SK-N-SH treated with all-trans-retinoic acid at 6 μM for 48 hours (cell line): ENCODE results near the gene DHX30.

Source experiments
- BACH2 ChIP-seq: fragments of 250-450 bp; sonication (Bioruptor Pico); IDR thresholded peaks from 2 replicates; pipeline ENCODE4 v1.9.0; 2021; ENCODE audit warnings: mild to moderate bottlenecking, borderline replicate concordance
- CSDC2 ChIP-seq: fragments of 250-450 bp; sonication (Bioruptor Pico); IDR thresholded peaks from 2 replicates; pipeline ENCODE4 v1.5.0; 2020; ENCODE audit warnings: mild to moderate bottlenecking, moderate library complexity
- CSRNP3 ChIP-seq: fragments of 250-450 bp; sonication (Bioruptor Pico); IDR thresholded peaks from 2 replicates; pipeline ENCODE4 v1.5.1; 2021; ENCODE audit warnings: mild to moderate bottlenecking, moderate library complexity
- ISL1 ChIP-seq: fragments of 250-450 bp; sonication (Bioruptor Pico); IDR thresholded peaks from 2 replicates; pipeline ENCODE4 v2.1.2; 2022; ENCODE audit warnings: mild to moderate bottlenecking, moderate library complexity
- OSR1 ChIP-seq: fragments of 250-450 bp; sonication (Bioruptor Pico); IDR thresholded peaks from 2 replicates; pipeline ENCODE4 v1.8.0; 2022; ENCODE audit warnings: moderate library complexity, mild to moderate bottlenecking, inconsistent platforms
- PPARA ChIP-seq: fragments of 250-450 bp; sonication (Bioruptor Pico); IDR thresholded peaks from 2 replicates; pipeline ENCODE4 v1.5.0; 2020; ENCODE audit warnings: mild to moderate bottlenecking, borderline replicate concordance
- ZFP3 ChIP-seq: fragments of 250-450 bp; sonication (Bioruptor Pico); IDR thresholded peaks from 2 replicates; pipeline ENCODE4 v1.5.0; 2020; ENCODE audit warnings: mild to moderate bottlenecking, moderate library complexity
- ZNF70 ChIP-seq: fragments of 450-650 bp; formaldehyde crosslinking; IDR thresholded peaks from 2 replicates; pipeline ENCODE4 v1.5.0; 2020; ENCODE audit warnings: mild to moderate bottlenecking, moderate library complexity
- TF ChIP-seq, protein P1 (sequence below): fragments of 250-450 bp; sonication (Bioruptor Pico); IDR thresholded peaks from 2 replicates; pipeline ENCODE4 v1.8.0; 2020; ENCODE audit warnings: mild to moderate bottlenecking, moderate library complexity, borderline replicate concordance
- TF ChIP-seq, protein P2 (sequence below): fragments of 250-450 bp; sonication (Bioruptor Pico); IDR thresholded peaks from 2 replicates; pipeline ENCODE4 v1.8.0; 2021; ENCODE audit warnings: low read depth, mild to moderate bottlenecking, moderate library complexity, borderline replicate concordance

DNA sequence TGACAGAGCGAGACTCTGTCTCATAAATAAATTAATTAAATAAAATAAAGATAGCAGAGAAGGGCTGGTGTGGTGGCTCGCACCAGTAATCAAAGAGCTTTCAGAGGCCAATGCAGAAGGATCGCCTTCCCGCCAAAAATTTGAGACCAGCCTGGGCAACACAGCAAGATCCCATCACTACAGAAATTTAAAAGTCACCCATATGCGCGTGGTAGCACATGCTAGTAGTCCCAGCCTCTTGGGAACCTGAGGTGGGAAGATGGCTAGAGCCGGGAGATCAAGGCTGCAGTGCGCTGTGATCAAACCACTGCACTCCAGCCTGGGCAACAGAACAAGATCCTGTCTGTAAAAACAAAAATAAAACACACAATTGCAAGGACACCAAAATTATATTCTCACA, 30.9 kb upstream of the DHX30 start:
- no peak for TF ChIP-seq PPARA (CRISPR knock-in tag)
- TF ChIP-seq CSRNP3 (CRISPR knock-in tag) = no peak
- no peak for TF ChIP-seq ZFP3 (CRISPR knock-in tag)
- TF ChIP-seq, protein P1, sequence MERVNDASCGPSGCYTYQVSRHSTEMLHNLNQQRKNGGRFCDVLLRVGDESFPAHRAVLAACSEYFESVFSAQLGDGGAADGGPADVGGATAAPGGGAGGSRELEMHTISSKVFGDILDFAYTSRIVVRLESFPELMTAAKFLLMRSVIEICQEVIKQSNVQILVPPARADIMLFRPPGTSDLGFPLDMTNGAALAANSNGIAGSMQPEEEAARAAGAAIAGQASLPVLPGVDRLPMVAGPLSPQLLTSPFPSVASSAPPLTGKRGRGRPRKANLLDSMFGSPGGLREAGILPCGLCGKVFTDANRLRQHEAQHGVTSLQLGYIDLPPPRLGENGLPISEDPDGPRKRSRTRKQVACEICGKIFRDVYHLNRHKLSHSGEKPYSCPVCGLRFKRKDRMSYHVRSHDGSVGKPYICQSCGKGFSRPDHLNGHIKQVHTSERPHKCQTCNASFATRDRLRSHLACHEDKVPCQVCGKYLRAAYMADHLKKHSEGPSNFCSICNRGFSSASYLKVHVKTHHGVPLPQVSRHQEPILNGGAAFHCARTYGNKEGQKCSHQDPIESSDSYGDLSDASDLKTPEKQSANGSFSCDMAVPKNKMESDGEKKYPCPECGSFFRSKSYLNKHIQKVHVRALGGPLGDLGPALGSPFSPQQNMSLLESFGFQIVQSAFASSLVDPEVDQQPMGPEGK (CRISPR knock-in tag) = no peak
- TF ChIP-seq, protein P2, sequence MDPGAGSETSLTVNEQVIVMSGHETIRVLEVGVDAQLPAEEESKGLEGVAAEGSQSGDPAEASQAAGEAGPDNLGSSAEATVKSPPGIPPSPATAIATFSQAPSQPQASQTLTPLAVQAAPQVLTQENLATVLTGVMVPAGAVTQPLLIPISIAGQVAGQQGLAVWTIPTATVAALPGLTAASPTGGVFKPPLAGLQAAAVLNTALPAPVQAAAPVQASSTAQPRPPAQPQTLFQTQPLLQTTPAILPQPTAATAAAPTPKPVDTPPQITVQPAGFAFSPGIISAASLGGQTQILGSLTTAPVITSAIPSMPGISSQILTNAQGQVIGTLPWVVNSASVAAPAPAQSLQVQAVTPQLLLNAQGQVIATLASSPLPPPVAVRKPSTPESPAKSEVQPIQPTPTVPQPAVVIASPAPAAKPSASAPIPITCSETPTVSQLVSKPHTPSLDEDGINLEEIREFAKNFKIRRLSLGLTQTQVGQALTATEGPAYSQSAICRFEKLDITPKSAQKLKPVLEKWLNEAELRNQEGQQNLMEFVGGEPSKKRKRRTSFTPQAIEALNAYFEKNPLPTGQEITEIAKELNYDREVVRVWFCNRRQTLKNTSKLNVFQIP (CRISPR knock-in tag) = no peak
- no peak for TF ChIP-seq OSR1 (CRISPR knock-in tag)
- no peak for TF ChIP-seq ZNF70 (CRISPR knock-in tag)
- TF ChIP-seq ISL1 (CRISPR knock-in tag) = no peak
- TF ChIP-seq CSDC2 (CRISPR knock-in tag) = no peak
- TF ChIP-seq BACH2 = no peak
